ENCODE data around the gene ADNP.

ADNP gene

GRCh38 chr20:50870561-50871161 lies 60.6 kb downstream of the ADNP start:
- no peak for DNase-seq

- no peak for DNase-seq
Measured at GRCh38 chr20:50868509-50869495, 62.4 kb downstream of the ADNP start.

- no peak for DNase-seq
Measured at GRCh38 chr20:50867805-50868204, 63.4 kb downstream of the ADNP start.

GRCh38 chr20:50866831-50867230 lies 64.4 kb downstream of the ADNP start:
- no peak for DNase-seq

GRCh38 chr20:50866036-50866685 lies 65.1 kb downstream of the ADNP start:
- no peak for DNase-seq

GRCh38 chr20:50865591-50865990 lies 65.6 kb downstream of the ADNP start:
- DNase-seq: no peak

- no peak for DNase-seq
Measured at GRCh38 chr20:50865114-50865513, 66.1 kb downstream of the ADNP start.

GRCh38 chr20:50862546-50862945 lies 68.7 kb downstream of the ADNP start:
- no peak for DNase-seq

- DNase-seq: no peak
Measured at GRCh38 chr20:50861012-50861411, 70.2 kb downstream of the ADNP start.

- DNase-seq: no peak
Measured at GRCh38 chr20:50859161-50859560, 72.1 kb downstream of the ADNP start.

- no peak for DNase-seq
Measured at GRCh38 chr20:50858525-50858924, 72.7 kb downstream of the ADNP start.

- DNase-seq: no peak
Measured at GRCh38 chr20:50857348-50857747, 73.9 kb downstream of the ADNP start.

GRCh38 chr20:50856475-50857041 lies 74.7 kb downstream of the ADNP start:
- DNase-seq: no peak

- no peak for DNase-seq
Measured at GRCh38 chr20:50855498-50856474, 75.5 kb downstream of the ADNP start.

- no peak for DNase-seq
Measured at GRCh38 chr20:50854506-50855249, 76.6 kb downstream of the ADNP start.

GRCh38 chr20:50852085-50852484 lies 79.2 kb downstream of the ADNP start:
- DNase-seq: no peak

GRCh38 chr20:50850721-50851286 lies 80.4 kb downstream of the ADNP start:
- no peak for DNase-seq

GRCh38 chr20:50848846-50849673 lies 82.2 kb downstream of the ADNP start:
- no peak for DNase-seq

GRCh38 chr20:50848341-50848808 lies 82.9 kb downstream of the ADNP start:
- DNase-seq: no peak

All from cortex of kidney (tissue), 1 donor.